ENCODE measurements around the gene SHISA3. TPM values are rescaled to one million over a fixed set of nuclear protein-coding genes. Genes with fewer than 3 reads are reported as not detected.

Gene SHISA3
- polyA plus RNA-seq, 5 donors = 32.0 to 49.3 (median 33.6) TPM

DNA sequence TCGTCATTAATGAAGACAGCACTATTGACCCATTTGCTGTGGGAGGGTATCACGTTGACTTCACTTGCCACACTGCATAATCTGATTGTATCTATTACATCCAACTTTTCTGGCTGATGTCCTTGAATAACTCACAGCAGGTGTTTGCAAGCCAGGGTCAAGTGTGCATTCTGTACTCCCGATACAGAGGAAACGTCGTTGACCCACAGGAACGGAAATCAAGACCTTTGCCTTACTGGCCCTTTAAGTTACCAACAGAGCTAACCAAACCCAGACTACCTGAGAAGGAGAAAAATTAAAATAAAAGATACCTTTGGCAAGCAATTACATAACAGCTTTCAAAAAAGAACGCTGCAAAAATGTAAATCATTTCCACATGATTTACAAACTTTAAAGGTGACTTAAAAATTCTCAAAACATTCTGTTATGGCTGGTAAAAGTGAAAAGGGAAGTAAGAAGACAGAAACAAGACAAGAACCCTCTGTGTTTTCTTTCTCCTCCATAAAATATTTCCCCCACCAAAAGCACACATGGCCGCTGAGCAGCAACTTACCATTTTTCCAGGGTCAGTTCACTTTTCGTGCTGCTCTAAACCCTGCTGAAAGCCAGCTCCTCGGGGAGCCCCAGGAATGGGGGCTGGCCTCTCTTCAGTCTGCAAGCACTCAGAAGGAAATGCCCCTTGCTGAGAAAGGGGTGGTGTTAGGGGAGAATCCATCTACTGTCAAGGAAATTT lies 6.5 kb upstream of the SHISA3 start:
- no peak for DNase-seq

DNA sequence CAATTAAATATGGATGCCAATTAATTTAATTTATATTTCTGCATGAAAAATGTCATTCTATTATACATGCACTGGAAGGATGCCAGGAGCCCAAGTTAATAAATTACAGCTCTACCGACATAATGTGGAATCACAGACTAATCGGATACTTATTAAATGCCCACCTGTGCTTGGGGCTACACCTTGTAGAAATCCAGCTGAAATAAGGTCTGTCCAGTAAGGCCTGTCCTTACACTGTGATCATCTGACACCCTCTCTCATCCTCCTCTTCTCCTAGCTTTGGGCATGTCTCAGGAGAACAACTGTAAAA lies 6.0 kb upstream of the SHISA3 start:
- no peak for DNase-seq

GRCh38 chr4:42391981-42392380 lies 5.3 kb upstream of the SHISA3 start:
- no peak for DNase-seq

DNA sequence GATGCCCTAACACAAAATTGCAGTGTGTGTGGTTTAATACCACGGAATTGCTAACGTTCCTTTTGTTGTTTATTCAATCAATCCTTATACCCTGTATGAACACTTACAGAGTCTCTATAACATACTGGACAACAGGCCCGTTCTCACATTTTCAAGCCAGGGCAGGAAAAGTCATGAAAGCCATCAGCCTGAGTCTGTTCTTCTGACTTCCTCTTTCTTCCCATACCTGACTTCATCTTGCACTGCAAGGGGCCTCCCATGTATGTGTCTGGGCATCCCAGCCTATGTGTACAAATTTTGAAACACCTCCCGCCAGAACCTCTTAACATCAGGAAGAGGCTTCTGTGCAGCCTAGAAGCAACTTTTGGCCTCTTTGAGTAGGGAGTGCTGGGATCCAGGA lies 4.9 kb upstream of the SHISA3 start:
- DNase-seq = no peak

DNA sequence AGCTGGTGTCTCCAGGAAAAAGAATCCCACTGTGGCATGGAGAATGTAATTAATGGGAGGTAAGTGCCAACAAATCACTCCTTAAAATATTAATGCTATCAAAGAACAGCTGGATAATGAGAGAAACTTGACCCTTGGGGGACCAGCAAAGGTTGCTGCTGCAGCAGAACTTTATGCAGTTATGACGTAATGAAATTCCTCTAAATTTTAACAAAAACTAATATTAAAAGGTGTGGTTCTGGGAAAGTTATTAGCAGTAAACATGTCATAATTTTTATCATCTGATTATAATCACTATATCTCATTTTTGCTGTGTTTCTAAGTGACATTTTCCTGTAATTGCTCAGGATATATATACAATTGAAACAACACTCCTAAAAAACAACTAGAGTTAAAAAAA lies 1.7 kb upstream of the SHISA3 start:
- no peak for DNase-seq

- DNase-seq = no peak
Measured at GRCh38 chr4:42396361-42396751, 932 bp upstream of the SHISA3 start.

GRCh38 chr4:42397635-42398170 lies 415 bp downstream of the SHISA3 start:
- DNase-seq = no peak

DNA sequence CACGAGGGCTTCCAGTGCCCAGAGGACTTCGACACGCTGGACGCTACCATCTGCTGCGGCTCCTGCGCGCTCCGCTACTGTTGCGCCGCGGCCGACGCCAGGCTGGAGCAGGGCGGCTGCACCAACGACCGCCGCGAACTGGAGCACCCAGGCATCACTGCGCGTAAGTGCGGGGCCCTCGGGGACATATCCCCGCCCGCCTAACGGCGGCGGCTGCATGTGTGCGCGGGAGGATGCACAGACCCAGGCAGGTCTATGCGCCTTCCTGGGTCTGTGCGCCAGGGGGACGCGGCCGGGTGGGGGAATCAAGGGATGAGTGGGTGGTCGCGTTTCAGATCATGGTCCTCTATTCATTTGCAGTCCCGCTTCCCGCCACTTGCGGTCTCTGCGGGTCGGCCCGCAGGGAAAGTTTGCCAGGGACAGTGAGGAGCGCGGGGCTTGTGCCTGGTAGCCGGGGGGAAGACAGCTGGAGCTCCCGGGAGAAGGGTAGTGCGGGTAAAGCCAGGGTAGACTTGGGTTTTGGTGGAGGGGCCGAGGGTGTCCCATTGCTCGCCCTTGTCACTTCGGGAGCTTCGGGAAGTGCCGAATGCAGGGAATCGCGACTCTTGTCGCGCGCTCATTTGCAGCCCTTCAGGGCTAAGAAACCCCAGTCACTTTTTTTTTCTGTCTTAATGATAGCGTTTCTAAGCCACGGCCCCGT lies 1.0 kb downstream of the SHISA3 start:
- DNase-seq = peak in 1 of 2 donors; percentile 61

DNA sequence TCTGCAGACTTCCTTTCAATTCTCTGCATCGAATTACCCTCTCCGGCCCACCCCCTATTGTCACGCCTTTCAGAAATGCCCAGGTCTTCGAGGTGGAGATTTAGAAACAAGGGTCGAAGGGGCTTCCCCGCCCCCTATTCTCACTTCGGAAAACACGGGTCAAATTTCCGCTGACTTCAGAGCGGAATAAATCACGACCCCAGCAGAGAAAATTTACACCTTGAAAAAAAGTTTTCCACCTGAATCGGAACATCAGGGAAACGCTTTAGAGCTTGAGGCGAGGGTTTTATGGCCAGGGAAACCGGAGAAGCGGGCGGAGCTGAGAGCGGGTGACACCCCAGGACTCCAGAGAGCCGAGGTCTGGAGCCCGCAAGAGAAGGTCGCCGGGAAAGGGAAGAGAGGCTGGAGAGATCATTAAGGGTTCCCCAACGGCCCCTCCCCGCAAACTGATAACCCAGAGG lies 1.6 kb downstream of the SHISA3 start:
- no peak for DNase-seq

- no peak for DNase-seq
Measured at GRCh38 chr4:42399393-42399792, 2.1 kb downstream of the SHISA3 start.

- no peak for DNase-seq
Measured at GRCh38 chr4:42401171-42401570, 3.9 kb downstream of the SHISA3 start.

GRCh38 chr4:42404001-42404400 lies 6.7 kb downstream of the SHISA3 start:
- no peak for DNase-seq

- no peak for DNase-seq
Measured at GRCh38 chr4:42410446-42410845, 13.2 kb downstream of the SHISA3 start.

DNA sequence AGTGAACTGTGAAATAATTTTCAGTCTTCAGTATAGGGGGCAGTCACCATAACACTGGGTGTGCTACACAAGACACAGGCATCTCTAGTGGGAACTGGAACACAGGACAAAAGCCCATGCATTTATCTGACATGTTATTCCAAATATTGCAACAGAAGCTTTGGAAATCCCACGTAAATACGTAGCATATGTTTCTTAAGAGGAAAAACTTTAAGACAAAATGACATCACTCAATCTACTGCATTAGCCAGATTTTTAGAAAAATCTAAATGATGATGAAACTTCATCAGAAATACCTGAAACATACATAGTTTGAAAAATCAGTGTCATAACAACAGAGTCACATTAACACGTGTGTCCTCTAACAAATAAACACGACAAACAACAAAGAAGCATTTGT lies 14.5 kb downstream of the SHISA3 start:
- no peak for DNase-seq

DNA sequence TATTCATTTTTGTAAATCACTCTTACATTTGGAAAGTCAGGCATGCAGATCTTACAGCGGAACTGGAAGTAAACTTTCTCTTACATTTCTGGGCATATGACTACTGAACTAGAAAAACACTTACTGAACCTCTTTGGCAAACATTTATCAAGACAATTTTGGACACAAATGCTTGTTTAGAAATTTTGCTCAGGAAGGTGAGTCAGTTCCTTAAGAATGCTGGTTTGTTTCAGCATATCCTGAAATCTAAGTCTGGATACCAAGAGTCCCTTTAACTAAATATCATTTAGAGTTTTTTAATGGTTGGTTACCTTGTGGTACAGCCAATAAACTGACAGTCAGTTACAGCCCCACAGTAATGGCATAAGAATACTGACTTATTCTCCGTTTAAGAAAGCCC lies 15.0 kb downstream of the SHISA3 start:
- DNase-seq = no peak

- DNase-seq = no peak
Measured at GRCh38 chr4:42415281-42415680, 18.0 kb downstream of the SHISA3 start.

DNA sequence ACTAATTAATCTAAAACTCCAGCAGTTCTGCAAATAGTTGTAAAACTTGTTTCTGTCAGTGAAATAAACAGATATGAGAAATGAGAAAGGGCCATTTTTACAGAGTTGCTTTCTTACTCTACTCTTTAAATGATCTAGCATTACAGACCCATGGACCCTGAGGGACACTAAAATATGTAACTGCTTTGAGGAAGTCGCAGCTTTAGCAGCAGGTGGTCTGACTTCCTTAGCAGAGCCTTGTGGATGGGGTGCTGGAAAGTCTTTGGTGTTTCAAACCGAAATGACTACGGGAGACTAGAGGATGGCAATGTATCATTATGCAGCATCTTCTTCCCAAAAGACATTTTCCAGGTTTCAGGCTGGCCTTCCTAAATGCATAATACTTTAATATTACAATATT lies 18.7 kb downstream of the SHISA3 start:
- DNase-seq = no peak

DNA sequence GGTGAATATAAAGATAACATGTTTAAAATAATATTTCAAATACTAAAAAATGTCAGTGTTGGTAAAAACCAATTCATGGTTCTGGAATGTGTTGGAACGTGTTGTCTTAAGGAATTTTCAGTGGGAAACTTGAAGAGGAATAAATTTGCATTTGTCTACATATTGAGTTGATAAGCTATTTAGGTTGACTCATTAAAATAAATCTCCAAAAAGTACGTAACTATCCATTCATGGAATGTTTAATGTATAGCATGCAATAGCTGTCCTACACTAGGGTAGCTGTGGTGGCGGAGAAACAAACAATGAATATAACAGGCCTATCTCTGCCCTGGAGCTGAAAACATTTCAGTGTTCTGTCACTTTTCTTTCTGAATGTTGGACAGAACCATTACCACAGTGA lies 20.3 kb downstream of the SHISA3 start:
- no peak for DNase-seq

DNA sequence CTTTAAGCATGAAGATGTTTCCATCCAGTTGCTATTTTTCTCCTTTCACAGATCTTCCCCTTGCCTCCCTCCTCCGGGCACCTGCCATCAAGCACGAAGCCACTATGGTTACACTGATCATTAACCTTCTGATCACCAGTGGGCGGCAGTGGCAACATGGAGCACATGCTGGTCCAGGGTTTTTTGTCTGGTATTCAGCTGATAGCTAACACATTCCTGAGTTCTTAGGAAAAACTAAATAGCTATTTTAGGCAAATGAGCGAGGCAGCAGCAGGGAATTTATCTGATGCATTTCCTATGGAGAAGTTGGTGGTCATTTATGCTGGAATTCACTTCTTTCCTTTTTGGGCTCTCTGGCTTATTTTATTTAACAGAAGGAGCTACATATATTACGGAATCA lies 22.9 kb downstream of the SHISA3 start:
- no peak for DNase-seq

DNA sequence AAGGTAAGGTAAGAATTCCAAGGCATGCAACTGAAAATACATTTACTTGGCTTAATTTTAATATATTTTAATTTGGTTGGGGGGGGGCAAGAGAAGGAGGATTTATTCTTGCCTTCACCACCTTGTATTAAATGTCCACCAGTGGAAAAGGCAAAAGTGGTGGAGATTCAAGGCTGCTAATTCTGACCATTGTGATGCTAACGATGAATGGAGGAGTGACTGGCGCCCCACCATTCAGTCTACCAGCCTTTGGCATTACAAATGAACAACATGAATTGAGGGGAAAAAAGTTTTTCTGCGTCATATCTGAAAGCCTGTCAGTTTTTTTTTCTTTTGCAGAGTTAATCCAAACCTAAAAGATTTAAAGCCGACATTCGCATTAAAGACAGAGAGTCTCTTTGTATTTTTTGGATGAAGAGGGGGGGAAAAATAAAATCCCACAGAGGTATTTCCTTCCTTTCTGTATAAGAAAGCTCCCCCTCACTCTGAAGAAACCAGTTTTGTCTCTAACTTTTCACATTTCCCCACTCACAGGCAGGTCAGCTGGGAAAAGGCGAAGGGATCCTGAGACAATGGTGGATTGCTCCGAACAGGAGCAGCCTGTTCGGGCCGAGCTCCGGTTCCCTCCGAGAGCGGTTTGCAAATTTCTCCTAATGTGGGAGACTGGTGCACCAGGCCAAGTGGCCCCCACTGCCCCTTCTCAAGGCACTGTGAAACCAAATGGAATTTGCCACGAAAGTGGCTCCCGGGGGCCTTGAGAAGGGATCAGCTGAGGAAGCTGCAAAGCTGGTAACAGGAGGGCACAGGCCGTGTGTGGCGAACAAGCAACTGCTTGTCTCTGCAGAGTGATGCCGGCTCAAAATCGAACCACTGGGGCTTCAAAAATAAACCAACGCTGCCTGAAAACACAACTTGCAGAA lies 28.1 kb downstream of the SHISA3 start:
- no peak for DNase-seq

DNA sequence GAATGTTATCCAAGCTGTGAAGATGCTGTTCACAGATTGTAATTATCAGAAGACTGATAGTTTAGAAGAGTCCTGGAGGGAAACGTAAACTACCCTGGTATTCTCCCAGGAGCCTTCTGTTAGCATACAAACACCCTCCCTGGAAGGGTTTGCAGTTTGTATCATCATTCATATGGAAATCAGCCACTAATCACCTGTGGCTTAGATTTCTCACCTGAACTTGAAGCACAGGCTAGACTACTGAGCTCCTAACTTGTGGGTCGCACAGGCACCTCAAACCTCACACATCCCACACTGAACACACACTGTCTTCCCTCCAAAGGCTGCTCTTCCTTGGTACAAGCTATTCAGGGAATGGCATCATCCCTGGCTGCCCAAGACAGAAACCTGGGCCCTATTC lies 30.7 kb downstream of the SHISA3 start:
- no peak for DNase-seq

GRCh38 chr4:42436928-42437565 lies 39.8 kb downstream of the SHISA3 start:
- DNase-seq = no peak

Data from right lung (tissue), 5 donors.